ENCODE measurements around the gene MDH1.

DNA sequence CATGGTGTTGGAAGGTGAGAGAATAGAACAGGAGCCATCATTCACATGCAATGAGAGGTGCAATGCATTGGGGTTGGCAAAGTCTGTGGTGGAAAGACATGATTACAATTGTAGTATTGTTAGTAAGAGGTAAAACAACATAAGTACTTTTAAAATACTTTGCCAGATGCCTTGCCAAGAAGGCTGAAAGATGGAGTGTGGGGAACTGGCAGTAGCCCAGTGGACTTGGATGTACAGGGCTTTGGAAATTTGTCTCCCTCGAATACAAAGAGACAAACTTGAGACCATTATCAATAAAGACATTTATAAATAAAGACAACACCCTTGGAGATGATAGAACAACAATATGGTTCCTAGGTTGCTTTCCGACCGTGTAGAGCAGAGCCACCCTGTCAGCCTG lies 62.0 kb downstream of the MDH1 start:
- TF ChIP-seq CTCF (conservative IDR thresholded peaks at IDR 0.05; ENCODE audit: low read length): no peak
- no peak for TF ChIP-seq EZH2phosphoT487 (IDR thresholded peaks at IDR 0.05; ENCODE audit: borderline replicate concordance, low read depth, low read length)
